ENCODE measurements around the gene AADACL4.

The AADACL4 gene

GRCh38 chr1:12598974-12599373, 44.9 kb upstream of the AADACL4 start:
- Histone ChIP-seq H3K9me3 (ENCODE audit: insufficient read depth, low read length, severe bottlenecking) (no peaks in the 10 kb centered on the region), H3K36me3 (ENCODE audit: insufficient read depth, low read length) (peaks cover 6% of the 10 kb centered on the region; the same call in 1 of the 2 replicates), H2AFZ (ENCODE audit: low read depth, low read length) (no peak overlapping the region), H3K4me1 (ENCODE audit: insufficient read depth, low read length) (no peaks in the 10 kb centered on the region), H3K79me2 (ENCODE audit: insufficient read depth, low read length) (peaks cover 79% of the 10 kb centered on the region), H3K4me2 (ENCODE audit: insufficient read depth, low read length) (no peak overlapping the region), H3K4me3 (ENCODE audit: low read depth in 1 of 2, low read length in 2 of 2) (no peak overlapping the region), H3K9ac (ENCODE audit: low read depth, low read length) (no peak overlapping the region), H4K20me1 (ENCODE audit: insufficient read depth, low read length) (peaks cover 45% of the 10 kb centered on the region), H3K27ac (ENCODE audit: low read length) (no peak overlapping the region), H3K27me3 (ENCODE audit: insufficient read depth, low read length, poor library complexity) (no peaks in the 10 kb centered on the region)
- no peak for TF ChIP-seq EZH2 (IDR thresholded peaks at IDR 0.05; ENCODE audit: borderline replicate concordance, low read depth, low read length, severe bottlenecking)
- TF ChIP-seq, protein P1, sequence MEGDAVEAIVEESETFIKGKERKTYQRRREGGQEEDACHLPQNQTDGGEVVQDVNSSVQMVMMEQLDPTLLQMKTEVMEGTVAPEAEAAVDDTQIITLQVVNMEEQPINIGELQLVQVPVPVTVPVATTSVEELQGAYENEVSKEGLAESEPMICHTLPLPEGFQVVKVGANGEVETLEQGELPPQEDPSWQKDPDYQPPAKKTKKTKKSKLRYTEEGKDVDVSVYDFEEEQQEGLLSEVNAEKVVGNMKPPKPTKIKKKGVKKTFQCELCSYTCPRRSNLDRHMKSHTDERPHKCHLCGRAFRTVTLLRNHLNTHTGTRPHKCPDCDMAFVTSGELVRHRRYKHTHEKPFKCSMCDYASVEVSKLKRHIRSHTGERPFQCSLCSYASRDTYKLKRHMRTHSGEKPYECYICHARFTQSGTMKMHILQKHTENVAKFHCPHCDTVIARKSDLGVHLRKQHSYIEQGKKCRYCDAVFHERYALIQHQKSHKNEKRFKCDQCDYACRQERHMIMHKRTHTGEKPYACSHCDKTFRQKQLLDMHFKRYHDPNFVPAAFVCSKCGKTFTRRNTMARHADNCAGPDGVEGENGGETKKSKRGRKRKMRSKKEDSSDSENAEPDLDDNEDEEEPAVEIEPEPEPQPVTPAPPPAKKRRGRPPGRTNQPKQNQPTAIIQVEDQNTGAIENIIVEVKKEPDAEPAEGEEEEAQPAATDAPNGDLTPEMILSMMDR (IDR thresholded peaks at IDR 0.05; ENCODE audit: borderline replicate concordance, extremely low read depth, low read length, poor library complexity, severe bottlenecking), result no peak
- DNase-seq, result no peak
- ATAC-seq (ENCODE audit: insufficient read depth, low read depth), result no peak

DNA sequence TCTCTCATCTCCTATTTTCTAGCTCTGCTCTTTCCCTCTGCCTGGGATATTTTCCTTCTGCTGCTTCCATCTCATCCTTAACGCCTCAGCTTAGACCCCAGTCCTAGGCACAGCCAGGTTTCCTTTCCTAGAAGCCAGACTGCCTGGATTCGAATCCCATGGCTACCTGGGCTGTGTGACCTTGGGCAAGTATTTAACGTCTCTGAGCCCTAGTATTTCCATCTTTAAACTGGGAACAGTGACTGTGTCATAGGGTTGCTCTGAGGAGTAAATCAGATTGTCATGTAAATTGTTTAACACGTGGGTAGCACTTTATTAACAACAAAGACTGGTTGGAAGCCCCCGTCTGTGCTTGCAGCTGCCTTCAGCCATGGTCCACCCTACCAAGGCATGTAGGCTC, 44.2 kb upstream of the AADACL4 start:
- no peaks in the 10 kb centered on the region for H3K9me3 ChIP-seq (ENCODE audit: insufficient read depth, low read length, severe bottlenecking)
- no peak for TF ChIP-seq EZH2 (IDR thresholded peaks at IDR 0.05; ENCODE audit: borderline replicate concordance, low read depth, low read length, severe bottlenecking)
- TF ChIP-seq, protein P1 (IDR thresholded peaks at IDR 0.05; ENCODE audit: borderline replicate concordance, extremely low read depth, low read length, poor library complexity, severe bottlenecking), result no peak
- H3K27me3 ChIP-seq (ENCODE audit: insufficient read depth, low read length, poor library complexity), result no peaks in the 10 kb centered on the region
- peaks cover 78% of the 10 kb centered on the region for H3K79me2 ChIP-seq (ENCODE audit: insufficient read depth, low read length)
- no peaks in the 10 kb centered on the region for H3K4me1 ChIP-seq (ENCODE audit: insufficient read depth, low read length)
- ATAC-seq (ENCODE audit: insufficient read depth, low read depth), result no peak
- no peak overlapping the region for H2AFZ ChIP-seq (ENCODE audit: low read depth, low read length)
- H3K4me3 ChIP-seq (ENCODE audit: low read depth in 1 of 2, low read length in 2 of 2), result no peak overlapping the region
- no peak overlapping the region for H3K27ac ChIP-seq (ENCODE audit: low read length)
- no peak overlapping the region for H3K4me2 ChIP-seq (ENCODE audit: insufficient read depth, low read length)
- DNase-seq, result no peak
- H3K36me3 ChIP-seq (ENCODE audit: insufficient read depth, low read length), result peaks cover 6% of the 10 kb centered on the region; the same call in 1 of the 2 replicates
- H3K9ac ChIP-seq (ENCODE audit: low read depth, low read length), result no peak overlapping the region
- peaks cover 40% of the 10 kb centered on the region for H4K20me1 ChIP-seq (ENCODE audit: insufficient read depth, low read length)

- no peak overlapping the region for H3K4me3 ChIP-seq (ENCODE audit: low read depth in 1 of 2, low read length in 2 of 2)
- H3K4me2 ChIP-seq (ENCODE audit: insufficient read depth, low read length), result no peak overlapping the region
- H2AFZ ChIP-seq (ENCODE audit: low read depth, low read length), result no peak overlapping the region
- DNase-seq, result no peak
- no peaks in the 10 kb centered on the region for H3K27me3 ChIP-seq (ENCODE audit: insufficient read depth, low read length, poor library complexity)
- H3K9ac ChIP-seq (ENCODE audit: low read depth, low read length), result no peak overlapping the region
- TF ChIP-seq EZH2 (IDR thresholded peaks at IDR 0.05; ENCODE audit: borderline replicate concordance, low read depth, low read length, severe bottlenecking), result no peak
- TF ChIP-seq, protein P1 (IDR thresholded peaks at IDR 0.05; ENCODE audit: borderline replicate concordance, extremely low read depth, low read length, poor library complexity, severe bottlenecking), result no peak
- H3K36me3 ChIP-seq (ENCODE audit: insufficient read depth, low read length), result peaks cover 11% of the 10 kb centered on the region
- ATAC-seq (ENCODE audit: insufficient read depth, low read depth), result no peak
- H3K79me2 ChIP-seq (ENCODE audit: insufficient read depth, low read length), result peaks cover 78% of the 10 kb centered on the region
- peaks cover 38% of the 10 kb centered on the region for H4K20me1 ChIP-seq (ENCODE audit: insufficient read depth, low read length)
- H3K4me1 ChIP-seq (ENCODE audit: insufficient read depth, low read length), result no peaks in the 10 kb centered on the region
- H3K9me3 ChIP-seq (ENCODE audit: insufficient read depth, low read length, severe bottlenecking), result no peaks in the 10 kb centered on the region
- H3K27ac ChIP-seq (ENCODE audit: low read length), result no peak overlapping the region
Measured at GRCh38 chr1:12600335-12600734, 43.5 kb upstream of the AADACL4 start.
